ENCODE data around the gene WASF2. TPM values are rescaled to one million over a fixed set of nuclear protein-coding genes. Genes with fewer than 3 reads are reported as not detected.
A peak's percentile ranks its signal among the peaks of the same experiment; 100 is the strongest.

The WASF2 gene
- total and polyA plus RNA-seq, 2 of the 13 experiments (the other 11 are each of a cell fraction or from before 2014, with no cell fraction given): 10.4 to 27.7 TPM

DNA sequence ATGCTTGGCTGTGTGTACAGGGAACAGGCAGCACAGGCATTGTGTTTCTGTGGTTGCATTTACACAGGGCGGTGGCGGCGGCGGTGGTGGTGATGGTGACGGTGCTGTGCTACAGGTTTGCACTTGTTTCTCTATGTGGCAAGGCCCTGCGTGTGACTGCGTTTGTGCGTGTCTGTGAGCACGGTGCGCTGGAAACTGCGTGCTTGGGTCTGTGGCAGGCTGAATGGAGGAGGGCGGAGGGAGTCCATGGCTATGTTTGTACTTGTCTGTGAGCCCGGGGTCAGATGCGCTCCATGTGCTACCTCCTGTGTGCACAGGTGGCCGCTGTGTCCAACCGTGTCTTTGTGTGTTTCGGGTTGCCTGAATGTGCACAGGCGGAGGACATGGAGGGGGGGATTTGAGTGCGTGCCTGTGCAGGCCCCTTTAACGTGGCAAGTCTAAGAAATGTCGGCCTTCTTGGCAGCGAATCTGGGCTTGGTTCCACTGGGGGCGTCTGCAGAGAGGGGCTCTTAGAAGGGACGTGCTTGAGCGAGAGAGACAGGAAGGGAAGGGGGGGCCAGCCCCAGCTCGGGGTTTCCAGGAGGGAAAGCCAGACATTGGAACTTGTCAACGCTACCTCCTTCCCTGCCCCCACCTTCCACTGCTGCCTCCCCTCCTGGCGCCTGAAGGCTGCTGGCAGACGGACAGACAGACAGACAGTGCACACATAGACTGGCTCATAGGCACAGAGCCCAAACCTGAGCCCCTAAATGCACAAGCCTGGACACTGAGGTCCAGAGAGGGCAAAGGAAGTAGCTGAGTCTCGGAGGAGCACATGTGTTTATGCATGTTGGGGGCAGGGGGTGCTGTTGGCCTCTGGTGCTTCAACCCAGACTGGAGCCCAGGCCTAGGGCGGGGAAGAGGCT is 32.7 kb upstream of the WASF2 start (continued):
- TF ChIP-seq, protein P1, sequence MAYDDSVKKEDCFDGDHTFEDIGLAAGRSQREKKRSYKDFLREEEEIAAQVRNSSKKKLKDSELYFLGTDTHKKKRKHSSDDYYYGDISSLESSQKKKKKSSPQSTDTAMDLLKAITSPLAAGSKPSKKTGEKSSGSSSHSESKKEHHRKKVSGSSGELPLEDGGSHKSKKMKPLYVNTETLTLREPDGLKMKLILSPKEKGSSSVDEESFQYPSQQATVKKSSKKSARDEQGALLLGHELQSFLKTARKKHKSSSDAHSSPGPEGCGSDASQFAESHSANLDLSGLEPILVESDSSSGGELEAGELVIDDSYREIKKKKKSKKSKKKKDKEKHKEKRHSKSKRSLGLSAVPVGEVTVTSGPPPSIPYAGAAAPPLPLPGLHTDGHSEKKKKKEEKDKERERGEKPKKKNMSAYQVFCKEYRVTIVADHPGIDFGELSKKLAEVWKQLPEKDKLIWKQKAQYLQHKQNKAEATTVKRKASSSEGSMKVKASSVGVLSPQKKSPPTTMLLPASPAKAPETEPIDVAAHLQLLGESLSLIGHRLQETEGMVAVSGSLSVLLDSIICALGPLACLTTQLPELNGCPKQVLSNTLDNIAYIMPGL (CRISPR knock-in tag; IDR thresholded peaks at IDR 0.05; ENCODE audit: borderline replicate concordance in 1 of 2, low read depth in 1 of 2): peak; percentile 46 to 71; a peak in 2 of 4 replicates
- no peak for TF ChIP-seq ZBTB10 (CRISPR knock-in tag; IDR thresholded peaks at IDR 0.05; ENCODE audit: borderline replicate concordance)
- TF ChIP-seq MATR3 (CRISPR knock-in tag; IDR thresholded peaks at IDR 0.05): no peak
- TF ChIP-seq ZNF235 (CRISPR knock-in tag; IDR thresholded peaks at IDR 0.05; ENCODE audit: borderline replicate concordance): no peak
- TF ChIP-seq ZNF589 (CRISPR knock-in tag; conservative IDR thresholded peaks at IDR 0.05): peak; percentile 27; the same call in 1 of the 2 replicates
- no peak for TF ChIP-seq ZBTB49 (CRISPR knock-in tag; IDR thresholded peaks at IDR 0.05; ENCODE audit: borderline replicate concordance)
- TF ChIP-seq ZBTB34 (CRISPR knock-in tag; IDR thresholded peaks at IDR 0.05): no peak
- TF ChIP-seq U2AF2 (IDR thresholded peaks at IDR 0.05; ENCODE audit: low read depth, low read length): no peak
- no peak for TF ChIP-seq SOX5 (CRISPR knock-in tag; IDR thresholded peaks at IDR 0.05; ENCODE audit: borderline replicate concordance)
- TF ChIP-seq FOXA3 (CRISPR knock-in tag; IDR thresholded peaks at IDR 0.05): no peak
- TF ChIP-seq NCOA1 (CRISPR knock-in tag; IDR thresholded peaks at IDR 0.05): no peak
- TF ChIP-seq SMARCC2 (IDR thresholded peaks at IDR 0.05): no peak
- peak; percentile 44 for TF ChIP-seq HNRNPLL (IDR thresholded peaks at IDR 0.05; ENCODE audit: low read depth, low read length, poor library complexity, severe bottlenecking)
- TF ChIP-seq ARNT2 (CRISPR knock-in tag; IDR thresholded peaks at IDR 0.05; ENCODE audit: low read depth): no peak
- no peak for TF ChIP-seq ZNF33A (CRISPR knock-in tag; IDR thresholded peaks at IDR 0.05; ENCODE audit: borderline replicate concordance)
- TF ChIP-seq CC2D1A (CRISPR knock-in tag; IDR thresholded peaks at IDR 0.05): no peak
- TF ChIP-seq POLR2A (IDR thresholded peaks at IDR 0.05; ENCODE audit: insufficient read depth in 1 of 2, low read depth in 2 of 2, low read length in 2 of 2): no peak
- no peak for TF ChIP-seq IRF1 (CRISPR knock-in tag; IDR thresholded peaks at IDR 0.05; ENCODE audit: low read depth)
- TF ChIP-seq ELF1 (CRISPR knock-in tag; IDR thresholded peaks at IDR 0.05): peak; percentile 25; the same call in 1 of the 2 replicates
